HEK293 (cell line): ENCODE measurements around the gene CBFB.
A peak's percentile ranks its signal among the peaks of the same experiment; 100 is the strongest.

Experiments used
- CTCF ChIA-PET: fragments of 350-600 bp; formaldehyde crosslinking; extraction: SDS; loops from one replicate; lab custom pipeline; 2021; ENCODE audit warnings: antibody characterized with exemption; lab: Yijun Ruan, JAX
- POLR2A ChIA-PET: fragments of 300-600 bp; formaldehyde crosslinking; extraction: SDS; loops from one replicate; lab custom pipeline; 2020; ENCODE audit warnings: antibody characterized with exemption, inconsistent platforms; lab: Yijun Ruan, JAX
- H3K27ac ChIP-seq: fragments of 200-500 bp; sonication (Bioruptor generic); 2 replicates; pipeline ENCODE4 v1.5.1; 2014; ENCODE audit warnings: low read depth, low read length, control low read depth, inconsistent platforms; ENCODE audit errors: extremely low read depth
- H3K36me3 ChIP-seq, 2 experiments: fragments of 200-500 bp in 1 of 2; sonication (Bioruptor generic) in 1 of 2; 1 replicate in 1 of 2; 2 replicates in 1 of 2; pipeline ENCODE4 v1.5.1; 2014 to 2017; ENCODE audit warnings: inconsistent platforms in 2 of 2, low read length in 2 of 2; ENCODE audit not compliant: control insufficient read depth in 2 of 2, insufficient read depth in 1 of 2
- H3K4me1 ChIP-seq: fragments of 200-500 bp; sonication (Bioruptor generic); 2 replicates; pipeline ENCODE4 v1.5.1; 2014; ENCODE audit warnings: mild to moderate bottlenecking, low read length, inconsistent platforms; ENCODE audit not compliant: control insufficient read depth, insufficient read depth
- H3K4me3 ChIP-seq: 2 replicates; pipeline ENCODE4 v1.5.1; 2011; ENCODE audit warnings: low read depth, mild to moderate bottlenecking, control low read depth, low read length, moderate library complexity
- H3K9me3 ChIP-seq: fragments of 200-500 bp; sonication (Bioruptor generic); 2 replicates; pipeline ENCODE4 v1.5.1; 2014; ENCODE audit warnings: low read depth, low read length, inconsistent platforms; ENCODE audit not compliant: control insufficient read depth, insufficient read depth
- BCL11B ChIP-seq: fragments of 450-650 bp; formaldehyde crosslinking; IDR thresholded peaks from 2 replicates; pipeline ENCODE4 v1.5.1; 2016; ENCODE audit warnings: low read depth, missing biosample characterization, missing genetic modification characterization
- KLF10 ChIP-seq: fragments of 450-650 bp; IDR thresholded peaks from 2 replicates; pipeline ENCODE4 v1.5.1; 2018; ENCODE audit warnings: missing biosample characterization, mild to moderate bottlenecking, missing genetic modification characterization
- KLF8 ChIP-seq: fragments of 450-650 bp; formaldehyde crosslinking; IDR thresholded peaks from 2 replicates; pipeline ENCODE4 v1.5.1; 2016; ENCODE audit warnings: missing biosample characterization, missing genetic modification characterization
- PRDM1 ChIP-seq: fragments of 450-650 bp; formaldehyde crosslinking; IDR thresholded peaks from 2 replicates; pipeline ENCODE4; 2016; ENCODE audit warnings: missing biosample characterization, missing genetic modification characterization
- PRDM6 ChIP-seq: fragments of 450-650 bp; formaldehyde crosslinking; IDR thresholded peaks from 2 replicates; pipeline ENCODE4 v1.5.1; 2017; ENCODE audit warnings: missing biosample characterization, missing genetic modification characterization
- ZNF121 ChIP-seq: fragments of 450-650 bp; formaldehyde crosslinking; IDR thresholded peaks from 2 replicates; pipeline ENCODE4 v1.5.1; 2016; ENCODE audit warnings: missing biosample characterization, missing genetic modification characterization
- ZNF140 ChIP-seq: fragments of 450-650 bp; formaldehyde crosslinking; IDR thresholded peaks from 2 replicates; pipeline ENCODE4 v1.5.1; 2016; ENCODE audit warnings: missing biosample characterization, missing genetic modification characterization
- ZNF350 ChIP-seq: fragments of 450-650 bp; formaldehyde crosslinking; IDR thresholded peaks from 2 replicates; pipeline ENCODE4 v1.5.0; 2017; ENCODE audit warnings: missing biosample characterization, mild to moderate bottlenecking, missing genetic modification characterization
- ZNF530 ChIP-seq: fragments of 450-650 bp; formaldehyde crosslinking; IDR thresholded peaks from 2 replicates; pipeline ENCODE4 v1.5.1; 2016; ENCODE audit warnings: low read depth, missing biosample characterization, missing genetic modification characterization
- ZNF701 ChIP-seq: fragments of 450-650 bp; formaldehyde crosslinking; IDR thresholded peaks from 2 replicates; pipeline ENCODE4 v1.5.1; 2016; ENCODE audit warnings: missing biosample characterization, missing genetic modification characterization
- ZNF747 ChIP-seq: fragments of 450-650 bp; formaldehyde crosslinking; IDR thresholded peaks from 2 replicates; pipeline ENCODE4 v1.5.1; 2016; ENCODE audit warnings: missing biosample characterization, missing genetic modification characterization
- ZNF768 ChIP-seq: fragments of 450-650 bp; formaldehyde crosslinking; IDR thresholded peaks from 2 replicates; pipeline ENCODE4 v1.5.1; 2018; ENCODE audit warnings: missing biosample characterization, mild to moderate bottlenecking, missing genetic modification characterization
- ZNF837 ChIP-seq: fragments of 450-650 bp; formaldehyde crosslinking; IDR thresholded peaks from 2 replicates; pipeline ENCODE4 v1.5.1; 2016; ENCODE audit warnings: missing biosample characterization, missing genetic modification characterization
- ZSCAN16 ChIP-seq: fragments of 450-650 bp; formaldehyde crosslinking; IDR thresholded peaks from 2 replicates; pipeline ENCODE4 v1.5.1; 2016; ENCODE audit warnings: missing biosample characterization, missing genetic modification characterization
- TF ChIP-seq, protein P1 (sequence below): fragments of 450-650 bp; formaldehyde crosslinking; IDR thresholded peaks from 2 replicates; pipeline ENCODE4 v1.5.1; 2016; ENCODE audit warnings: missing biosample characterization, missing genetic modification characterization
- TF ChIP-seq, protein P2 (sequence below): fragments of 450-650 bp; formaldehyde crosslinking; IDR thresholded peaks from 2 replicates; pipeline ENCODE4 v1.5.1; 2016; ENCODE audit warnings: missing biosample characterization, missing genetic modification characterization

Gene CBFB

GRCh38 chr16:67084345-67085028, 55.5 kb downstream of the CBFB start:
- ChIA-PET POLR2A (no interaction called here), CTCF (interaction anchor here (1.1 kb wide), 1 partner anchor 101 kb away, joined by 3 read pairs; no protein-coding TSS in a partner anchor)
- no peak overlapping the region for H3K27ac ChIP-seq

DNA sequence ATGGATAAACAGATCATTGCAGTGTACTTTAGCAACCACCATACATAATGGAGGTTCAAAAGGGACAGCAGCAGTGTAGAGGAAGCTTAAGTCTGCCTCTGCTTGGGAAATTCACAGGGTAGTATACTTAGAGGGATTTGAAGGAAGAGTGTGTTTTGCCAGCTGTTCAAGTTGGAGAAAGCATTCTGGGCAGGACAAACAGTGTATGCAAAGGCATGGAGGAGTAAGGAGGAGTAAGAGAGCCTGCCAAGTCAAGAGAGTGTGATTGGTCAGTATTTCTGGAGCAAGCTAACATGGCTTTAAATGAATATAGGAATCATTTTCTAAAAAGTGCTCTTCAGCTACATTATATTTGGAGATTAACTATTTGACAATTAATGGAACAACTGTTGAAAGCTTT, 57.9 kb downstream of the CBFB start:
- no peak overlapping the region for H3K27ac ChIP-seq
- CTCF ChIA-PET: interaction anchor here (0.5 to 2.7 kb wide), 5 partner anchors 14 to 330 kb away, joined by 4 to 8 read pairs (median 6); no protein-coding TSS in a partner anchor
- 0 out of 2 replicates have a peak, but pooled peaks cover 4% of the 10 kb centered on the region for H3K4me1 ChIP-seq
- peaks cover 3 to 5% of the 10 kb centered on the region in 2 experiments for H3K36me3 ChIP-seq
- no peak overlapping the region for H3K4me3 ChIP-seq
- POLR2A ChIA-PET: no interaction called here
- 0 out of 2 replicates have a peak, but pooled peaks have one; percentile 19 for TF ChIP-seq PRDM1 (tag by site-specific recombination)
- no peak for TF ChIP-seq ZNF747
- no peaks in the 10 kb centered on the region for H3K9me3 ChIP-seq

More at GRCh38 chr16:67084345-67085028, 55.5 kb downstream of the CBFB start:
- peaks cover 3 to 7% of the 10 kb centered on the region in 2 experiments for H3K36me3 ChIP-seq
- H3K4me3 ChIP-seq: no peak overlapping the region
- H3K4me1 ChIP-seq: 0 out of 2 replicates have a peak, but pooled peaks cover 4% of the 10 kb centered on the region
- no peaks in the 10 kb centered on the region for H3K9me3 ChIP-seq
- TF ChIP-seq, protein P1, sequence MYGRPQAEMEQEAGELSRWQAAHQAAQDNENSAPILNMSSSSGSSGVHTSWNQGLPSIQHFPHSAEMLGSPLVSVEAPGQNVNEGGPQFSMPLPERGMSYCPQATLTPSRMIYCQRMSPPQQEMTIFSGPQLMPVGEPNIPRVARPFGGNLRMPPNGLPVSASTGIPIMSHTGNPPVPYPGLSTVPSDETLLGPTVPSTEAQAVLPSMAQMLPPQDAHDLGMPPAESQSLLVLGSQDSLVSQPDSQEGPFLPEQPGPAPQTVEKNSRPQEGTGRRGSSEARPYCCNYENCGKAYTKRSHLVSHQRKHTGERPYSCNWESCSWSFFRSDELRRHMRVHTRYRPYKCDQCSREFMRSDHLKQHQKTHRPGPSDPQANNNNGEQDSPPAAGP (tag by site-specific recombination): no peak
- no peak for TF ChIP-seq ZNF140 (tag by site-specific recombination)
- no peak for TF ChIP-seq KLF10 (tag by site-specific recombination)
- no peak for TF ChIP-seq ZNF701
- no peak for TF ChIP-seq ZNF530 (tag by site-specific recombination)
- TF ChIP-seq, protein P2, sequence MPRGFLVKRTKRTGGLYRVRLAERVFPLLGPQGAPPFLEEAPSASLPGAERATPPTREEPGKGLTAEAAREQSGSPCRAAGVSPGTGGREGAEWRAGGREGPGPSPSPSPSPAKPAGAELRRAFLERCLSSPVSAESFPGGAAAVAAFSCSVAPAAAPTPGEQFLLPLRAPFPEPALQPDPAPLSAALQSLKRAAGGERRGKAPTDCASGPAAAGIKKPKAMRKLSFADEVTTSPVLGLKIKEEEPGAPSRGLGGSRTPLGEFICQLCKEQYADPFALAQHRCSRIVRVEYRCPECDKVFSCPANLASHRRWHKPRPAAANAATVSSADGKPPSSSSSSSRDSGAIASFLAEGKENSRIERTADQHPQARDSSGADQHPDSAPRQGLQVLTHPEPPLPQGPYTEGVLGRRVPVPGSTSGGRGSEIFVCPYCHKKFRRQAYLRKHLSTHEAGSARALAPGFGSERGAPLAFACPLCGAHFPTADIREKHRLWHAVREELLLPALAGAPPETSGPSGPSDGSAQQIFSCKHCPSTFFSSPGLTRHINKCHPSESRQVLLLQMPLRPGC (tag by site-specific recombination): no peak
- TF ChIP-seq ZNF837 (tag by site-specific recombination): no peak
- TF ChIP-seq, all 188 proteins: peak for 0

- Histone ChIP-seq H3K9me3 (no peaks in the 10 kb centered on the region), H3K36me3 (peaks cover 3 to 5% of the 10 kb centered on the region in 2 experiments), H3K4me3 (no peak overlapping the region)
- POLR2A ChIA-PET: no interaction called here
- TF ChIP-seq ZNF768 (no peak), ZSCAN16 (tag by site-specific recombination) (no peak), ZNF121 (tag by site-specific recombination) (peak; percentile 85), BCL11B (tag by site-specific recombination) (no peak)
- TF ChIP-seq, all 188 proteins: peak for 1
- Histone ChIP-seq H3K27ac (no peak overlapping the region), H3K4me1 (0 out of 2 replicates have a peak, but pooled peaks cover 4% of the 10 kb centered on the region)
- CTCF ChIA-PET: interaction anchor here (1.0 to 2.7 kb wide), 4 partner anchors 14 to 70 kb away, joined by 4 to 8 read pairs (median 7); no protein-coding TSS in a partner anchor
Observed at GRCh38 chr16:67087291-67087690, 58.3 kb downstream of the CBFB start.

DNA sequence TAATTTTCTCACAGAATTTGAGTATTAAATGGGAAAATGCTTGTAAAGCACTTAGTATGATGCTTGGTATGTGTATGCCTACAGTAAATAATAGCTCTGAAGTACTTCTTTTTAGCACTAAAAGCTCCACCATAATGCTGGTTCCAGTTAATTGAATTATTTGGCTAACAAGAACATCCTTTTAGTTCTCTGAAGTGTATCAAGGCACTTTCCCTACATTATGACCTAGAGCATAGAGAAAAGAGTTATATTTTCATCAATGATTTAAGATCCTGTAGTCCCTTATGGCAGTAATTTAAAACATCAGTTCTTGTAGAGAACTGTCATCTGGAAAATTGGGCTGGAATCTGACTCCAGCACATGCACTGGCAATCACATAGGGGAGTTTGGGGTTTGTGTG, 58.9 kb downstream of the CBFB start:
- 0 out of 2 replicates have a peak, but pooled peaks cover 4% of the 10 kb centered on the region for H3K4me1 ChIP-seq
- no peak overlapping the region for H3K27ac ChIP-seq
- no peaks in the 10 kb centered on the region for H3K9me3 ChIP-seq
- peaks cover 3 to 5% of the 10 kb centered on the region in 2 experiments; a peak in 2 of 3 replicates for H3K36me3 ChIP-seq
- H3K4me3 ChIP-seq: no peak overlapping the region
- TF ChIP-seq PRDM6 (tag by site-specific recombination) (0 out of 2 replicates have a peak, but pooled peaks have one; percentile 37), ZNF350 (tag by site-specific recombination) (no peak), KLF8 (tag by site-specific recombination) (no peak)
- CTCF ChIA-PET: interaction anchor here (0.6 to 2.7 kb wide), 5 partner anchors 13 to 70 kb away, joined by 3 to 8 read pairs (median 6); no protein-coding TSS in a partner anchor
- POLR2A ChIA-PET: no interaction called here
